Measurements from ENCODE around the gene TRIM23.

GRCh38 chr5:65539827-65540226 lies 84.3 kb downstream of the TRIM23 start:
- TF ChIP-seq, protein P1, sequence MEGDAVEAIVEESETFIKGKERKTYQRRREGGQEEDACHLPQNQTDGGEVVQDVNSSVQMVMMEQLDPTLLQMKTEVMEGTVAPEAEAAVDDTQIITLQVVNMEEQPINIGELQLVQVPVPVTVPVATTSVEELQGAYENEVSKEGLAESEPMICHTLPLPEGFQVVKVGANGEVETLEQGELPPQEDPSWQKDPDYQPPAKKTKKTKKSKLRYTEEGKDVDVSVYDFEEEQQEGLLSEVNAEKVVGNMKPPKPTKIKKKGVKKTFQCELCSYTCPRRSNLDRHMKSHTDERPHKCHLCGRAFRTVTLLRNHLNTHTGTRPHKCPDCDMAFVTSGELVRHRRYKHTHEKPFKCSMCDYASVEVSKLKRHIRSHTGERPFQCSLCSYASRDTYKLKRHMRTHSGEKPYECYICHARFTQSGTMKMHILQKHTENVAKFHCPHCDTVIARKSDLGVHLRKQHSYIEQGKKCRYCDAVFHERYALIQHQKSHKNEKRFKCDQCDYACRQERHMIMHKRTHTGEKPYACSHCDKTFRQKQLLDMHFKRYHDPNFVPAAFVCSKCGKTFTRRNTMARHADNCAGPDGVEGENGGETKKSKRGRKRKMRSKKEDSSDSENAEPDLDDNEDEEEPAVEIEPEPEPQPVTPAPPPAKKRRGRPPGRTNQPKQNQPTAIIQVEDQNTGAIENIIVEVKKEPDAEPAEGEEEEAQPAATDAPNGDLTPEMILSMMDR (IDR thresholded peaks at IDR 0.05): no peak
- no peak for TF ChIP-seq POLR2A (IDR thresholded peaks at IDR 0.05)

All from heart left ventricle (tissue), 13 donors.